ENCODE results near the gene EPS8.

Gene EPS8

GRCh38 chr12:15789220-15790171, at the start of gene EPS8:
EPS8 (minus strand) TSS chr12:15789388; CDS start chr12:15682951, 106,437 bp downstream.
- peak; percentile 86 for DNase-seq

- DNase-seq = no peak
Observed at GRCh38 chr12:15837141-15837790, 48.1 kb upstream of the EPS8 start.

- DNase-seq = no peak
Observed at GRCh38 chr12:15834575-15834974, 45.4 kb upstream of the EPS8 start.

GRCh38 chr12:15831315-15831978, 42.3 kb upstream of the EPS8 start:
- DNase-seq = no peak

GRCh38 chr12:15830538-15830937, 41.4 kb upstream of the EPS8 start:
- no peak for DNase-seq

- no peak for DNase-seq
Observed at GRCh38 chr12:15829949-15830348, 40.8 kb upstream of the EPS8 start.

- DNase-seq = no peak
Observed at GRCh38 chr12:15829255-15829654, 40.1 kb upstream of the EPS8 start.

- DNase-seq = no peak
Observed at GRCh38 chr12:15827136-15827535, 37.9 kb upstream of the EPS8 start.

GRCh38 chr12:15824516-15824915, 35.3 kb upstream of the EPS8 start:
- no peak for DNase-seq

- DNase-seq = no peak
Observed at GRCh38 chr12:15823360-15824128, 34.4 kb upstream of the EPS8 start.

GRCh38 chr12:15819644-15820437, 30.7 kb upstream of the EPS8 start:
- no peak for DNase-seq

- no peak for DNase-seq
Observed at GRCh38 chr12:15818418-15818817, 29.2 kb upstream of the EPS8 start.

- DNase-seq = no peak
Observed at GRCh38 chr12:15815730-15816129, 26.5 kb upstream of the EPS8 start.

GRCh38 chr12:15811214-15812127, 22.3 kb upstream of the EPS8 start:
- no peak for DNase-seq

GRCh38 chr12:15808652-15809051, 19.5 kb upstream of the EPS8 start:
- DNase-seq = no peak

- no peak for DNase-seq
Observed at GRCh38 chr12:15808250-15808649, 19.1 kb upstream of the EPS8 start.

GRCh38 chr12:15806826-15807225, 17.6 kb upstream of the EPS8 start:
- DNase-seq = no peak

- no peak for DNase-seq
Observed at GRCh38 chr12:15801770-15802744, 12.9 kb upstream of the EPS8 start.

GRCh38 chr12:15800278-15800677, 11.1 kb upstream of the EPS8 start:
- no peak for DNase-seq

GRCh38 chr12:15797818-15798217, 8.6 kb upstream of the EPS8 start:
- DNase-seq = no peak
